ENCODE results near the gene C18orf63. TPM values are rescaled to one million over a fixed set of nuclear protein-coding genes. Genes with fewer than 3 reads are reported as not detected.

Gene C18orf63
- total RNA-seq, 2 donors from 2014 or later: not detected

DNA sequence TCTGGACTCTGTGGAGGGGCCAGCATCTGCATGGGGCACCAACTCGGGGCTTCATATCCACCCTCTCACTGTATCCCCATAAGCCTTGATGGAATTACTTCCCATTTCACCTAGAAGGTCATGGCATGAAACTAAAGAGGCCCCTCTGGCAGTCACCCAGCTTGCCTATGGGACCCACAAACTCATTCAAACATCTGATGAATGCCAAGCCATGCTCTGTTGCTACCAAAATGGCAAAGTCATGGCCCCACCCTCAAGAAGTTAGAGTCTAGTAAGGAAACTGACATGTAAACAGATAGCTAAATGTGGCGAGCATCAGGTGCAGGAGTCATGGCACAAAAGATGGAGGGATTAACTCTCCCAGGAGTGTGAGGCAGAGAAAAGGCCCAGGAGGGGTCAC lies 38.3 kb upstream of the C18orf63 start:
- 68 to 78% methylated on average over 2 of the region's 2 CpGs for WGBS, 2 donors
- H3K4me3 ChIP-seq: no peak overlapping the region
- no peaks in the 10 kb centered on the region for H3K9me3 ChIP-seq
- ATAC-seq (no peak), DNase-seq (no peak)
- H3K27me3 ChIP-seq: no peaks in the 10 kb centered on the region
- H3K4me1 ChIP-seq: peaks cover 89% of the 10 kb centered on the region
- peak overlapping the region in 3 of 4 donors; percentile 19 to 95 (median 93) for H3K27ac ChIP-seq
- TF ChIP-seq, protein P1, sequence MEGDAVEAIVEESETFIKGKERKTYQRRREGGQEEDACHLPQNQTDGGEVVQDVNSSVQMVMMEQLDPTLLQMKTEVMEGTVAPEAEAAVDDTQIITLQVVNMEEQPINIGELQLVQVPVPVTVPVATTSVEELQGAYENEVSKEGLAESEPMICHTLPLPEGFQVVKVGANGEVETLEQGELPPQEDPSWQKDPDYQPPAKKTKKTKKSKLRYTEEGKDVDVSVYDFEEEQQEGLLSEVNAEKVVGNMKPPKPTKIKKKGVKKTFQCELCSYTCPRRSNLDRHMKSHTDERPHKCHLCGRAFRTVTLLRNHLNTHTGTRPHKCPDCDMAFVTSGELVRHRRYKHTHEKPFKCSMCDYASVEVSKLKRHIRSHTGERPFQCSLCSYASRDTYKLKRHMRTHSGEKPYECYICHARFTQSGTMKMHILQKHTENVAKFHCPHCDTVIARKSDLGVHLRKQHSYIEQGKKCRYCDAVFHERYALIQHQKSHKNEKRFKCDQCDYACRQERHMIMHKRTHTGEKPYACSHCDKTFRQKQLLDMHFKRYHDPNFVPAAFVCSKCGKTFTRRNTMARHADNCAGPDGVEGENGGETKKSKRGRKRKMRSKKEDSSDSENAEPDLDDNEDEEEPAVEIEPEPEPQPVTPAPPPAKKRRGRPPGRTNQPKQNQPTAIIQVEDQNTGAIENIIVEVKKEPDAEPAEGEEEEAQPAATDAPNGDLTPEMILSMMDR (IDR thresholded peaks at IDR 0.05): no peak
- no peak for TF ChIP-seq POLR2A (IDR thresholded peaks at IDR 0.05)
- H3K36me3 ChIP-seq (replicated peaks in 1 of 2; ENCODE audit: insufficient read depth in 1 of 2, low read depth in 2 of 2): no peaks in the 10 kb centered on the region
- intact Hi-C loops (cut with DNase I): loop anchor here (10.0 kb wide), 1 partner anchor 82 kb away; no protein-coding TSS in a partner anchor

DNA sequence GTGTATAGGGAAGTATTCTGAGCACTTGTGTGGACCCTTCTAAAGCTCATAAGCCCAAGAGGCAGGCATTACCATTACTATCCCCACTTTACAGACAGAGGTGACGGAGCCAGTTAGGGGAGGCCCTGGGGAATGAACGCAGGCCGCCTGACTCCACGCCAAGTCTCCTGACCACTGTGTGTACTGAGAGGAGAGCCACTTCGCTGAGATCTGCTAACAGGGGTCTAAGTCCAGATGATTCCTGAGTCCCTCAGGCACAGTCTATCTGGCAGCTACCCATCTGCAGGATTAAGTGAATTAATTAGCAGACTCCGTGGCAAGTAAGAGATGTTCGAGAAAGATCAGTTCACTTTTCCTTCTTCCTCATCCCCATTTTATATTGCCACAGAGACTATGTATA lies 37.6 kb upstream of the C18orf63 start:
- Histone ChIP-seq H3K4me3 (no peak overlapping the region), H3K4me1 (peaks cover 90% of the 10 kb centered on the region), H3K27ac (peak overlapping the region; percentile 19 to 95 (median 58)), H3K9me3 (no peaks in the 10 kb centered on the region), H3K27me3 (no peaks in the 10 kb centered on the region), H3K36me3 (replicated peaks in 1 of 2; ENCODE audit: insufficient read depth in 1 of 2, low read depth in 2 of 2) (no peaks in the 10 kb centered on the region)
- ATAC-seq: no peak
- 38 to 42% methylated on average over 7 of the region's 7 CpGs for WGBS, 2 donors
- TF ChIP-seq POLR2A (IDR thresholded peaks at IDR 0.05): no peak
- TF ChIP-seq, protein P1 (IDR thresholded peaks at IDR 0.05): no peak
- peak in 2 of 4 donors; percentile 47 to 73 for DNase-seq
- intact Hi-C loops (cut with DNase I): loop anchor here (10.0 kb wide), 1 partner anchor 83 kb away; no protein-coding TSS in a partner anchor

DNA sequence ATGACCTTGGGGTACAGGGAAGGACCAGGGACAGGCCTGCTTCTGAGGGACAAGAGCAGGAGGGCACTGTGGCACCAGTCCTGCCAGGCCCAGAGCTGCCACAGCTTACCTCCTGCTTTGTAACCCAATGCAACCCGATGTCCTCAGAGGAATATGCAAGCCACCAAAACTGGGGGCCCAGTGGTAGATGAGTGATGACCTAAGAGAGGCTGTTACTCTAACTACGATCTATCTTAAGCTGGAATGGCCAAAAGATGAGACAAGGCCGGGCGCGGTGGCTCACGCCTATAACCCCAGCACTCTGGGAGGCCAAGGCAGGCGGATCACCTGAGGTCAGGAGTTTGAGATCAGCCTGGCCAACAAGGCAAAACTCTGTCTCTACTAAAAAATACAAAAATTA lies 36.7 kb upstream of the C18orf63 start:
- Histone ChIP-seq H3K4me1 (peaks cover 90% of the 10 kb centered on the region), H3K36me3 (replicated peaks in 1 of 2; ENCODE audit: insufficient read depth in 1 of 2, low read depth in 2 of 2) (no peaks in the 10 kb centered on the region), H3K27me3 (no peaks in the 10 kb centered on the region), H3K27ac (peak overlapping the region; percentile 34 to 95 (median 74)), H3K9me3 (no peaks in the 10 kb centered on the region), H3K4me3 (no peak overlapping the region)
- TF ChIP-seq, protein P1 (IDR thresholded peaks at IDR 0.05): no peak
- TF ChIP-seq POLR2A (IDR thresholded peaks at IDR 0.05): no peak
- DNase-seq: no peak
- WGBS, 2 donors: 72 to 82% methylated on average over 7 of the region's 7 CpGs
- peak; percentile 23 for ATAC-seq
- intact Hi-C loops (cut with DNase I): loop anchor here (10.0 kb wide), 1 partner anchor 84 kb away; no protein-coding TSS in a partner anchor

- Histone ChIP-seq H3K36me3 (replicated peaks in 1 of 2; ENCODE audit: insufficient read depth in 1 of 2, low read depth in 2 of 2) (no peaks in the 10 kb centered on the region), H3K4me3 (no peak overlapping the region), H3K27me3 (no peaks in the 10 kb centered on the region), H3K27ac (peak overlapping the region; percentile 74 to 95 (median 92)), H3K9me3 (no peaks in the 10 kb centered on the region), H3K4me1 (peaks cover 94% of the 10 kb centered on the region)
- no peak for TF ChIP-seq POLR2A (IDR thresholded peaks at IDR 0.05)
- TF ChIP-seq, protein P1 (IDR thresholded peaks at IDR 0.05): peak in 1 of 7 experiments; percentile 9
- intact Hi-C loops (cut with DNase I): no loop called here
- ATAC-seq (no peak), DNase-seq (peak in 1 of 4 donors; percentile 57)
- WGBS, 2 donors: 36 to 37% methylated on average over 4 of the region's 4 CpGs
These were observed 34.3 kb upstream of the C18orf63 start for GRCh38 chr18:74281011-74281979.
